Measurements from ENCODE around the gene MRPL49. TPM values are rescaled to one million over a fixed set of nuclear protein-coding genes. Genes with fewer than 3 reads are reported as not detected.

Gene MRPL49
- total and polyA plus RNA-seq, 2 of the 13 experiments (the other 11 are each of a cell fraction or from before 2014, with no cell fraction given), result 39.2 to 53.3 TPM

GRCh38 chr11:65095974-65096806 is 25.9 kb upstream of the MRPL49 start, which contains the start of gene VPS51 (continued):
- TF ChIP-seq, protein P1, sequence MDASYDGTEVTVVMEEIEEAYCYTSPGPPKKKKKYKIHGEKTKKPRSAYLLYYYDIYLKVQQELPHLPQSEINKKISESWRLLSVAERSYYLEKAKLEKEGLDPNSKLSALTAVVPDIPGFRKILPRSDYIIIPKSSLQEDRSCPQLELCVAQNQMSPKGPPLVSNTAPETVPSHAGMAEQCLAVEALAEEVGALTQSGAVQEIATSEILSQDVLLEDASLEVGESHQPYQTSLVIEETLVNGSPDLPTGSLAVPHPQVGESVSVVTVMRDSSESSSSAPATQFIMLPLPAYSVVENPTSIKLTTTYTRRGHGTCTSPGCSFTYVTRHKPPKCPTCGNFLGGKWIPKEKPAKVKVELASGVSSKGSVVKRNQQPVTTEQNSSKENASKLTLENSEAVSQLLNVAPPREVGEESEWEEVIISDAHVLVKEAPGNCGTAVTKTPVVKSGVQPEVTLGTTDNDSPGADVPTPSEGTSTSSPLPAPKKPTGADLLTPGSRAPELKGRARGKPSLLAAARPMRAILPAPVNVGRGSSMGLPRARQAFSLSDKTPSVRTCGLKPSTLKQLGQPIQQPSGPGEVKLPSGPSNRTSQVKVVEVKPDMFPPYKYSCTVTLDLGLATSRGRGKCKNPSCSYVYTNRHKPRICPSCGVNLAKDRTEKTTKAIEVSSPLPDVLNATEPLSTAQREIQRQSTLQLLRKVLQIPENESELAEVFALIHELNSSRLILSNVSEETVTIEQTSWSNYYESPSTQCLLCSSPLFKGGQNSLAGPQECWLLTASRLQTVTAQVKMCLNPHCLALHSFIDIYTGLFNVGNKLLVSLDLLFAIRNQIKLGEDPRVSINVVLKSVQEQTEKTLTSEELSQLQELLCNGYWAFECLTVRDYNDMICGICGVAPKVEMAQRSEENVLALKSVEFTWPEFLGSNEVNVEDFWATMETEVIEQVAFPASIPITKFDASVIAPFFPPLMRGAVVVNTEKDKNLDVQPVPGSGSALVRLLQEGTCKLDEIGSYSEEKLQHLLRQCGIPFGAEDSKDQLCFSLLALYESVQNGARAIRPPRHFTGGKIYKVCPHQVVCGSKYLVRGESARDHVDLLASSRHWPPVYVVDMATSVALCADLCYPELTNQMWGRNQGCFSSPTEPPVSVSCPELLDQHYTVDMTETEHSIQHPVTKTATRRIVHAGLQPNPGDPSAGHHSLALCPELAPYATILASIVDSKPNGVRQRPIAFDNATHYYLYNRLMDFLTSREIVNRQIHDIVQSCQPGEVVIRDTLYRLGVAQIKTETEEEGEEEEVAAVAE (CRISPR knock-in tag; IDR thresholded peaks at IDR 0.05; ENCODE audit: borderline replicate concordance), result peak; percentile 66; the same call in 1 of the 2 replicates
- TF ChIP-seq ZNF816 (CRISPR knock-in tag; IDR thresholded peaks at IDR 0.05; ENCODE audit: borderline replicate concordance), result 0 out of 2 replicates have a peak, but pooled peaks have one; percentile 71
- TF ChIP-seq NFRKB (IDR thresholded peaks at IDR 0.05), result peak; percentile 59; the same call in 1 of the 2 replicates
- TF ChIP-seq MIXL1 (CRISPR knock-in tag; IDR thresholded peaks at IDR 0.05), result peak; percentile 53; the same call in 1 of the 2 replicates
- TF ChIP-seq ZNF691 (CRISPR knock-in tag; IDR thresholded peaks at IDR 0.05; ENCODE audit: borderline replicate concordance, low read depth), result peak; percentile 79; the same call in 1 of the 2 replicates
- no peak for TF ChIP-seq SMC3 (IDR thresholded peaks at IDR 0.05; ENCODE audit: low read length)
- no peak for TF ChIP-seq SP140L (CRISPR knock-in tag; IDR thresholded peaks at IDR 0.05; ENCODE audit: borderline replicate concordance)
- TF ChIP-seq, protein P2, sequence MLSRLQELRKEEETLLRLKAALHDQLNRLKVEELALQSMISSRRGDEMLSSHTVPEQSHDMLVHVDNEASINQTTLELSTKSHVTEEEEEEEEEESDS (CRISPR knock-in tag; IDR thresholded peaks at IDR 0.05; ENCODE audit: borderline replicate concordance), result no peak
- TF ChIP-seq SIX4 (CRISPR knock-in tag; IDR thresholded peaks at IDR 0.05), result peak; percentile 64; the same call in 1 of the 2 replicates
- TF ChIP-seq SRY (CRISPR knock-in tag; IDR thresholded peaks at IDR 0.05), result peak; percentile 71; the same call in 1 of the 2 replicates
- TF ChIP-seq ZNF782 (CRISPR knock-in tag; IDR thresholded peaks at IDR 0.05; ENCODE audit: borderline replicate concordance), result no peak; the same call in 1 of the 2 replicates
- peak; percentile 80; the same call in 1 of the 2 replicates for TF ChIP-seq ZNF510 (CRISPR knock-in tag; IDR thresholded peaks at IDR 0.05; ENCODE audit: low read depth)
- 0 out of 2 replicates have a peak, but pooled peaks have one; percentile 40 for TF ChIP-seq PPARG (CRISPR knock-in tag; conservative IDR thresholded peaks at IDR 0.05)
- no peak; the same call in 1 of the 2 replicates for TF ChIP-seq ZNF737 (CRISPR knock-in tag; IDR thresholded peaks at IDR 0.05; ENCODE audit: borderline replicate concordance)
- TF ChIP-seq ZNF766 (CRISPR knock-in tag; IDR thresholded peaks at IDR 0.05; ENCODE audit: borderline replicate concordance), result no peak
- TF ChIP-seq NFKB2 (CRISPR knock-in tag; IDR thresholded peaks at IDR 0.05; ENCODE audit: borderline replicate concordance), result peak; percentile 67; the same call in 1 of the 2 replicates
- TF ChIP-seq, protein P3, sequence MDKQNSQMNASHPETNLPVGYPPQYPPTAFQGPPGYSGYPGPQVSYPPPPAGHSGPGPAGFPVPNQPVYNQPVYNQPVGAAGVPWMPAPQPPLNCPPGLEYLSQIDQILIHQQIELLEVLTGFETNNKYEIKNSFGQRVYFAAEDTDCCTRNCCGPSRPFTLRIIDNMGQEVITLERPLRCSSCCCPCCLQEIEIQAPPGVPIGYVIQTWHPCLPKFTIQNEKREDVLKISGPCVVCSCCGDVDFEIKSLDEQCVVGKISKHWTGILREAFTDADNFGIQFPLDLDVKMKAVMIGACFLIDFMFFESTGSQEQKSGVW (CRISPR knock-in tag; IDR thresholded peaks at IDR 0.05; ENCODE audit: borderline replicate concordance), result no peak
- peak; percentile 56 for TF ChIP-seq ATF1 (CRISPR knock-in tag; IDR thresholded peaks at IDR 0.05)
- TF ChIP-seq, protein P4, sequence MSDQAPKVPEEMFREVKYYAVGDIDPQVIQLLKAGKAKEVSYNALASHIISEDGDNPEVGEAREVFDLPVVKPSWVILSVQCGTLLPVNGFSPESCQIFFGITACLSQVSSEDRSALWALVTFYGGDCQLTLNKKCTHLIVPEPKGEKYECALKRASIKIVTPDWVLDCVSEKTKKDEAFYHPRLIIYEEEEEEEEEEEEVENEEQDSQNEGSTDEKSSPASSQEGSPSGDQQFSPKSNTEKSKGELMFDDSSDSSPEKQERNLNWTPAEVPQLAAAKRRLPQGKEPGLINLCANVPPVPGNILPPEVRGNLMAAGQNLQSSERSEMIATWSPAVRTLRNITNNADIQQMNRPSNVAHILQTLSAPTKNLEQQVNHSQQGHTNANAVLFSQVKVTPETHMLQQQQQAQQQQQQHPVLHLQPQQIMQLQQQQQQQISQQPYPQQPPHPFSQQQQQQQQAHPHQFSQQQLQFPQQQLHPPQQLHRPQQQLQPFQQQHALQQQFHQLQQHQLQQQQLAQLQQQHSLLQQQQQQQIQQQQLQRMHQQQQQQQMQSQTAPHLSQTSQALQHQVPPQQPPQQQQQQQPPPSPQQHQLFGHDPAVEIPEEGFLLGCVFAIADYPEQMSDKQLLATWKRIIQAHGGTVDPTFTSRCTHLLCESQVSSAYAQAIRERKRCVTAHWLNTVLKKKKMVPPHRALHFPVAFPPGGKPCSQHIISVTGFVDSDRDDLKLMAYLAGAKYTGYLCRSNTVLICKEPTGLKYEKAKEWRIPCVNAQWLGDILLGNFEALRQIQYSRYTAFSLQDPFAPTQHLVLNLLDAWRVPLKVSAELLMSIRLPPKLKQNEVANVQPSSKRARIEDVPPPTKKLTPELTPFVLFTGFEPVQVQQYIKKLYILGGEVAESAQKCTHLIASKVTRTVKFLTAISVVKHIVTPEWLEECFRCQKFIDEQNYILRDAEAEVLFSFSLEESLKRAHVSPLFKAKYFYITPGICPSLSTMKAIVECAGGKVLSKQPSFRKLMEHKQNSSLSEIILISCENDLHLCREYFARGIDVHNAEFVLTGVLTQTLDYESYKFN (CRISPR knock-in tag; conservative IDR thresholded peaks at IDR 0.05), result peak; percentile 61

Data from HepG2 (cell line).